HepG2 (cell line): ENCODE results near the gene TYMP. TPM values are rescaled to one million over a fixed set of nuclear protein-coding genes. Genes with fewer than 3 reads are reported as not detected.

Source experiments
- ATAC-seq: fragments of 200-7000 bp; cut with Tn5 transposase; 3 replicates; pipeline ENCODE4 v1.9.1; 2020; ENCODE audit warnings: mild to moderate bottlenecking, moderate library complexity
- BruUV-seq: library from RNA; stranded (reverse); fragments of 400-500 nt; replicated peaks from 2 replicates; lab custom pipeline; 2021; lab: Mats Ljungman, UMichigan
- CTCF ChIA-PET: fragments of 300-600 bp; formaldehyde crosslinking; extraction: SDS; loops from one replicate; lab custom pipeline; 2021; ENCODE audit warnings: low total read pairs, inconsistent platforms, low intra/inter-chr PET ratio; lab: Yijun Ruan, JAX
- POLR2A ChIA-PET: fragments of 350-600 bp; sonication (Branson Sonifier 250); formaldehyde crosslinking; loops from one replicate; lab custom pipeline; 2020; ENCODE audit warnings: antibody characterized with exemption, inconsistent platforms; lab: Yijun Ruan, JAX
- DNase-seq: peaks from one replicate; pipeline ENCODE4 v3.0.0-alpha.2; 2015; ENCODE audit warnings: low spot score
- FAIRE-seq: peaks from 3 replicates; lab custom pipeline; 2011; peaks lifted over from hg19 to GRCh38; lab: Jason Lieb, UNC
- H2AFZ ChIP-seq: one replicate; pipeline ENCODE4 v1.6.1; 2011; ENCODE audit warnings: low read length, inconsistent platforms
- H3K27ac ChIP-seq: fragments of 300-600 bp; 3 replicates; pipeline ENCODE4 v1.8.0; 2011; ENCODE audit warnings: mixed run types, mild to moderate bottlenecking, mixed read lengths, low read length, inconsistent platforms; ENCODE audit not compliant: insufficient read depth; ENCODE audit errors: extremely low read length
- H3K27me3 ChIP-seq, 2 experiments: fragments of 200-600 bp in 1 of 2; 2 replicates in 1 of 2; 3 replicates in 1 of 2; pipeline versions ENCODE4 v1.6.0 to v1.8.0; 2011; ENCODE audit warnings: low read length in 2 of 2, mild to moderate bottlenecking in 2 of 2, moderate library complexity in 2 of 2, inconsistent platforms in 1 of 2; ENCODE audit not compliant: insufficient read depth in 2 of 2, control insufficient read depth in 1 of 2
- H3K36me3 ChIP-seq, 2 experiments: fragments of 200-600 bp in 1 of 2; replicated peaks in 1 of 2; 2 replicates in 1 of 2; 3 replicates in 1 of 2; pipeline versions ENCODE4 v1.5.1 to v1.8.0; 2011; ENCODE audit warnings: low read length in 2 of 2, inconsistent platforms in 1 of 2; ENCODE audit not compliant: insufficient read depth in 2 of 2, control insufficient read depth in 1 of 2
- H3K4me1 ChIP-seq: 2 replicates; pipeline ENCODE4 v1.5.1; 2012; ENCODE audit warnings: low read length, inconsistent platforms; ENCODE audit not compliant: insufficient read depth
- H3K4me2 ChIP-seq: 2 replicates; pipeline ENCODE4 v1.6.0; 2011; ENCODE audit warnings: low read depth, low read length, inconsistent platforms
- H3K4me3 ChIP-seq, 3 experiments: fragments of 200-600 bp in 1 of 3; sonication (generic), shearing (Covaris generic) in 1 of 3; replicated peaks in 1 of 3; 2 replicates each; pipeline ENCODE4 v1.5.1; 2011 to 2016; ENCODE audit warnings: low read length in 3 of 3, inconsistent platforms in 2 of 3, low read depth in 2 of 3, mild to moderate bottlenecking in 2 of 3, control low read depth in 1 of 3, mixed read lengths in 1 of 3; ENCODE audit not compliant: insufficient read depth in 1 of 3
- H3K79me2 ChIP-seq: one replicate; pipeline ENCODE4 v1.6.1; 2011; ENCODE audit warnings: low read length, inconsistent platforms; ENCODE audit not compliant: insufficient read depth
- H3K9ac ChIP-seq: 2 replicates; pipeline ENCODE4 v1.6.0; 2011; ENCODE audit warnings: mild to moderate bottlenecking, low read depth, low read length, inconsistent platforms; ENCODE audit not compliant: insufficient read depth
- H3K9me3 ChIP-seq: 2 replicates; pipeline ENCODE4 v1.5.1; 2012; ENCODE audit warnings: mild to moderate bottlenecking, low read length
- H4K20me1 ChIP-seq: 2 replicates; pipeline ENCODE4 v1.6.0; 2011; ENCODE audit warnings: inconsistent platforms, mild to moderate bottlenecking, low read length, moderate library complexity; ENCODE audit not compliant: insufficient read depth
- BATF2 ChIP-seq: sonication (generic); formaldehyde crosslinking; IDR thresholded peaks from 2 replicates; pipeline ENCODE4 v1.8.0; 2022; ENCODE audit warnings: mild to moderate bottlenecking, missing genetic modification reagents, moderate library complexity
- CREB3 ChIP-seq: sonication (generic); formaldehyde crosslinking; IDR thresholded peaks from 2 replicates; pipeline ENCODE4 v1.5.0; 2020; ENCODE audit warnings: missing genetic modification reagents
- FOXO1 ChIP-seq: sonication (generic); formaldehyde crosslinking; IDR thresholded peaks from 2 replicates; pipeline ENCODE4 v1.4.0; 2020; ENCODE audit warnings: missing genetic modification reagents
- MEIS1 ChIP-seq: sonication (generic); formaldehyde crosslinking; IDR thresholded peaks from 2 replicates; pipeline ENCODE4 v1.9.0; 2021; ENCODE audit warnings: mild to moderate bottlenecking, missing genetic modification reagents, moderate library complexity, borderline replicate concordance
- MIXL1 ChIP-seq: IDR thresholded peaks from 2 replicates; pipeline ENCODE4 v1.6.1; 2016
- NR2F2 ChIP-seq: IDR thresholded peaks from 2 replicates; pipeline ENCODE4 v1.6.1; 2012; ENCODE audit warnings: low read depth, inconsistent platforms, borderline replicate concordance
- NR2F6 ChIP-seq, 2 experiments: IDR thresholded peaks; 2 replicates each; pipeline ENCODE4 v1.6.1; 2016; ENCODE audit warnings: antibody characterized with exemption in 1 of 2, mild to moderate bottlenecking in 1 of 2
- POLR2A ChIP-seq, 2 experiments: IDR thresholded peaks; 2 replicates each; pipeline ENCODE4 v1.6.1; 2011; ENCODE audit warnings: low read depth in 2 of 2, low read length in 2 of 2, mild to moderate bottlenecking in 1 of 2, moderate library complexity in 1 of 2; ENCODE audit not compliant: insufficient read depth in 1 of 2
- POLR2G ChIP-seq: fragments of 200-400 bp; formaldehyde crosslinking; IDR thresholded peaks from 2 replicates; pipeline ENCODE4 v1.6.1; 2018; ENCODE audit warnings: mild to moderate bottlenecking, low read depth, low read length, moderate library complexity
- RCOR2 ChIP-seq: IDR thresholded peaks from 2 replicates; pipeline ENCODE4 v1.6.1; 2016; ENCODE audit warnings: missing biosample characterization, missing genetic modification reagents
- TAF15 ChIP-seq: fragments of 200-400 bp; formaldehyde crosslinking; IDR thresholded peaks from one replicate; pipeline ENCODE4 v1.6.1; 2018; ENCODE audit warnings: mild to moderate bottlenecking, low read depth, low read length; ENCODE audit not compliant: poor library complexity, severe bottlenecking
- ZBTB49 ChIP-seq: sonication (generic); formaldehyde crosslinking; IDR thresholded peaks from 2 replicates; pipeline ENCODE4 v1.4.0; 2020; ENCODE audit warnings: missing genetic modification reagents, borderline replicate concordance
- ZFX ChIP-seq: sonication (generic); formaldehyde crosslinking; IDR thresholded peaks from 2 replicates; pipeline ENCODE4 v1.4.0; 2020; ENCODE audit warnings: mild to moderate bottlenecking, low read depth, missing genetic modification reagents, moderate library complexity
- ZNF414 ChIP-seq: sonication (generic); formaldehyde crosslinking; IDR thresholded peaks from 2 replicates; pipeline ENCODE4 v1.5.0; 2020; ENCODE audit warnings: missing genetic modification reagents
- ZNF557 ChIP-seq: sonication (generic); formaldehyde crosslinking; IDR thresholded peaks from 2 replicates; pipeline ENCODE4 v1.4.0; 2020; ENCODE audit warnings: missing genetic modification reagents
- ZNF672 ChIP-seq: sonication (generic); formaldehyde crosslinking; IDR thresholded peaks from 2 replicates; pipeline ENCODE4 v1.8.1; 2022; ENCODE audit warnings: missing genetic modification reagents
- ZNF720 ChIP-seq: sonication (generic); formaldehyde crosslinking; IDR thresholded peaks from 2 replicates; pipeline ENCODE4 v1.4.0; 2020; ENCODE audit warnings: missing genetic modification reagents
- ZNF782 ChIP-seq: sonication (generic); formaldehyde crosslinking; IDR thresholded peaks from 2 replicates; pipeline ENCODE4 v1.4.0; 2020; ENCODE audit warnings: missing genetic modification reagents, mild to moderate bottlenecking, borderline replicate concordance
- ZNF790 ChIP-seq: sonication (generic); formaldehyde crosslinking; IDR thresholded peaks from 2 replicates; pipeline ENCODE4 v1.8.0; 2022; ENCODE audit warnings: missing genetic modification reagents, mild to moderate bottlenecking, borderline replicate concordance
- WGBS: methylation state at CpG from one replicate; pipeline ENCODE4 v1.1.6; 2017; ENCODE audit warnings: low lambda C conversion rate; 5-methylcytosine and 5-hydroxymethylcytosine counted together
- in situ Hi-C: cut with HindIII; loops from 2 replicates; pipeline ENCODE4 v1.10.0; 2017; ENCODE audit warnings: low pct_unique_long_range_greater_than_20kb; ENCODE audit not compliant: extremely low pct_ligation_motif_present
- intact Hi-C: fragments of 100-400 bp; cut with micrococcal nuclease; formaldehyde crosslinking; loops from one replicate; pipeline ENCODE4 v1.10.0; 2022; ENCODE audit not compliant: unreplicated experiment
- polyA plus RNA-seq, 8 experiments: library from polyadenylated mRNA; depleted of rRNA in 3 of 8; stranded (reverse) in 7 of 8; unstranded in 1 of 8; fragments of >200 nt; fragmentation: Illumina TruSeq in 4 of 8; extraction: Trizol in 4 of 8; gene quantifications; 2 replicates each; pipeline versions ENCODE4 v1.2.1 to v1.2.3, GENCODE V29; 2011 to 2016; ENCODE audit warnings: low read depth in 4 of 8, missing spikeins in 1 of 8, mixed read lengths in 1 of 8; ENCODE audit not compliant: insufficient read depth in 1 of 8
- total RNA-seq, 5 experiments: library from RNA; depleted of rRNA; stranded (reverse); fragments of >200 nt; fragmentation: Illumina TruSeq; extraction: Trizol; gene quantifications; 2 replicates each; pipeline ENCODE4 v1.2.3, GENCODE V29; 2016; ENCODE audit warnings: low read depth in 1 of 5

TYMP gene
- total and polyA plus RNA-seq, 2 of the 13 experiments (the other 11 are each of a cell fraction or from before 2014, with no cell fraction given) = 3.9 to 4.3 TPM

- in situ Hi-C loops (no loop called here), intact Hi-C loops (loop anchor here (1.0 to 5.0 kb wide), 2 partner anchors 16 to 38 kb away; partner anchors contain the start of genes NCAPH2 and SYCE3)
- Histone ChIP-seq H2AFZ (no peak overlapping the region), H3K4me3 (peak overlapping the region; percentile 65 to 84 (median 83)), H3K36me3 (peaks cover 6 to 27% of the 10 kb centered on the region in 2 experiments; a peak in 4 of 5 replicates), H3K4me1 (peaks cover 45% of the 10 kb centered on the region), H4K20me1 (peaks cover 19% of the 10 kb centered on the region), H3K9ac (peak overlapping the region; percentile 91), H3K79me2 (peaks cover 20% of the 10 kb centered on the region), H3K9me3 (no peaks in the 10 kb centered on the region), H3K27ac (peak overlapping the region; percentile 94), H3K27me3 (no peaks in the 10 kb centered on the region), H3K4me2 (peak overlapping the region; percentile 100)
- ChIA-PET CTCF (no interaction called here), POLR2A (interaction anchor here (0.7 to 4.2 kb wide), 23 partner anchors 10 to 274 kb away, joined by 3 to 97 read pairs (median 12); partner anchors contain the start of genes ARSA, CHKB, DENND6B and HDAC10)
- BruUV-seq = no TSS peak
- no peak for DNase-seq
- peak; percentile 2 for ATAC-seq
- no peak for FAIRE-seq
- WGBS = 8% methylated on average over 18 of the region's 19 CpGs
- TF ChIP-seq BATF2 (0 out of 2 replicates have a peak, but pooled peaks have one; percentile 68), ZNF790 (0 out of 2 replicates have a peak, but pooled peaks have one; percentile 14), CREB3 (CRISPR knock-in tag) (no peak), MEIS1 (CRISPR knock-in tag) (no peak), RCOR2 (CRISPR knock-in tag) (no peak), NR2F2 (0 out of 2 replicates have a peak, but pooled peaks have one; percentile 2), ZNF782 (CRISPR knock-in tag) (no peak; the same call in 1 of the 2 replicates), NR2F6 (IDR thresholded peaks at IDR 0.05) (0 out of 2 replicates have a peak, but pooled peaks have one; percentile 12), NR2F6 (CRISPR knock-in tag; IDR thresholded peaks at IDR 0.05) (no peak; the same call in 1 of the 2 replicates), ZNF557 (0 out of 2 replicates have a peak, but pooled peaks have one; percentile 8), FOXO1 (CRISPR knock-in tag) (no peak), POLR2G (no peak), ZNF672 (CRISPR knock-in tag) (no peak), ZFX (CRISPR knock-in tag) (no peak), ZNF720 (no peak), MIXL1 (CRISPR knock-in tag) (no peak), ZBTB49 (CRISPR knock-in tag) (no peak), POLR2A (IDR thresholded peaks at IDR 0.05; ENCODE audit: insufficient read depth in 1 of 2, low read depth in 2 of 2, low read length in 2 of 2) (no peak), TAF15 (peak; percentile 29), ZNF414 (CRISPR knock-in tag) (no peak)
Measured at GRCh38 chr22:50524676-50525103, 5.1 kb downstream of the TYMP start.
